Neural progenitor cell (in vitro differentiated cells): ENCODE measurements around the gene MDH1B. TPM values are rescaled to one million over a fixed set of nuclear protein-coding genes. Genes with fewer than 3 reads are reported as not detected.

Experiments
- DNase-seq: peaks from one replicate; pipeline ENCODE4 v3.0.0-alpha.2; 2016; ENCODE audit warnings: low spot score
- H2AFZ ChIP-seq: fragments of 200-600 bp; sonication (generic); replicated peaks from 2 replicates; pipeline ENCODE4 v1.6.1; 2016; ENCODE audit warnings: antibody characterized with exemption
- H3F3A ChIP-seq: fragments of 200-600 bp; sonication (generic); 2 replicates; pipeline ENCODE4 v1.6.1; 2016; ENCODE audit warnings: antibody characterized with exemption, low read depth
- H3K27ac ChIP-seq: fragments of 200-600 bp; sonication (generic); 2 replicates; pipeline ENCODE4 v1.5.1; 2016; ENCODE audit warnings: mild to moderate bottlenecking
- H3K27me3 ChIP-seq: fragments of 200-600 bp; sonication (generic); 2 replicates; pipeline ENCODE4 v1.6.1; 2016; ENCODE audit warnings: mild to moderate bottlenecking, moderate library complexity
- H3K36me3 ChIP-seq: fragments of 200-600 bp; sonication (generic); 2 replicates; pipeline ENCODE4 v1.5.1; 2016
- H3K4me1 ChIP-seq: fragments of 200-600 bp; sonication (generic); 2 replicates; pipeline ENCODE4 v1.6.1; 2016; ENCODE audit warnings: mixed run types
- H3K4me2 ChIP-seq: fragments of 200-600 bp; sonication (generic); 2 replicates; pipeline ENCODE4 v1.6.1; 2016
- H3K4me3 ChIP-seq: fragments of 200-600 bp; sonication (generic); 2 replicates; pipeline ENCODE4 v1.5.1; 2016
- H3K79me2 ChIP-seq: fragments of 200-600 bp; sonication (generic); 2 replicates; pipeline ENCODE4 v1.6.1; 2016; ENCODE audit warnings: low read depth
- H3K9ac ChIP-seq: fragments of 200-600 bp; sonication (generic); 2 replicates; pipeline ENCODE4 v1.6.1; 2016
- H3K9me3 ChIP-seq: fragments of 200-600 bp; sonication (generic); 2 replicates; pipeline ENCODE4 v1.5.1; 2016; ENCODE audit warnings: low read depth
- H4K20me1 ChIP-seq: fragments of 200-600 bp; sonication (generic); 2 replicates; pipeline ENCODE4 v1.6.1; 2016; ENCODE audit warnings: low read depth
- H3K27ac Mint-ChIP-seq: 3 replicates; pipeline ENCODE4 v1.8.0; 2021; ENCODE audit warnings: mixed read lengths
- H3K27me3 Mint-ChIP-seq: 2 replicates; pipeline ENCODE4 v1.8.0; 2022; ENCODE audit warnings: low read depth, mild to moderate bottlenecking, inconsistent platforms, moderate library complexity, mixed read lengths; ENCODE audit not compliant: insufficient read depth
- H3K36me3 Mint-ChIP-seq: 3 replicates; pipeline ENCODE4 v1.8.0; 2021; ENCODE audit warnings: mixed read lengths
- H3K4me1 Mint-ChIP-seq: 3 replicates; pipeline ENCODE4 v1.8.0; 2021; ENCODE audit warnings: mixed read lengths
- H3K4me3 Mint-ChIP-seq: 3 replicates; pipeline ENCODE4 v1.8.0; 2021; ENCODE audit warnings: mild to moderate bottlenecking, moderate library complexity, mixed read lengths
- H3K9me3 Mint-ChIP-seq: 3 replicates; pipeline ENCODE4 v1.8.0; 2020; ENCODE audit warnings: mixed read lengths
- CTCF ChIP-seq: fragments of 200-600 bp; sonication (generic); IDR thresholded peaks from 2 replicates; pipeline ENCODE4 v1.5.1; 2017; ENCODE audit warnings: antibody characterized with exemption, mild to moderate bottlenecking
- EZH2 ChIP-seq: fragments of 200-600 bp; sonication (generic); IDR thresholded peaks from 2 replicates; pipeline ENCODE4 v1.6.1; 2017; ENCODE audit warnings: antibody characterized with exemption, mild to moderate bottlenecking, moderate library complexity
- EZH2phosphoT487 ChIP-seq: fragments of 200-600 bp; sonication (generic); IDR thresholded peaks from 2 replicates; pipeline ENCODE4 v1.6.1; 2017; ENCODE audit warnings: antibody characterized with exemption
- microRNA-seq: library from miRNA; unstranded; fragments of <30 nt; microRNA quantifications from one replicate; pipeline ENCODE4, GENCODE V29; 2016
- small RNA-seq: library from RNA; depleted of rRNA; stranded (forward); fragments of <200 nt; gene quantifications from one replicate; pipeline ENCODE3, GENCODE V24; 2015
- total RNA-seq: library from RNA; depleted of rRNA; stranded (reverse); fragments of >200 nt; gene quantifications from 2 replicates; pipeline ENCODE4 v1.2.3, GENCODE V29; 2015; ENCODE audit warnings: low replicate concordance

The MDH1B gene
- total RNA-seq, 1 donor from 2014 or later: 3.9 TPM

GRCh38 chr2:206692971-206693370 lies 72.2 kb downstream of the MDH1B start:
- Histone ChIP-seq H3K4me1 (no peaks in the 10 kb centered on the region), H3K9me3 (no peaks in the 10 kb centered on the region), H3K4me3 (no peak overlapping the region), H3F3A (no peaks in the 10 kb centered on the region), H3K79me2 (no peaks in the 10 kb centered on the region), H3K27me3 (no peaks in the 10 kb centered on the region), H3K27ac (no peak overlapping the region), H2AFZ (no peak overlapping the region), H3K4me2 (no peak overlapping the region), H3K36me3 (no peaks in the 10 kb centered on the region), H3K9ac (no peak overlapping the region), H4K20me1 (no peaks in the 10 kb centered on the region)
- TF ChIP-seq CTCF: no peak
- no peak for TF ChIP-seq EZH2
- no peak for TF ChIP-seq EZH2phosphoT487
- no peaks in the 10 kb centered on the region for H3K9me3 Mint-ChIP-seq
- no peak overlapping the region for H3K4me3 Mint-ChIP-seq
- H3K27me3 Mint-ChIP-seq: no peaks in the 10 kb centered on the region
- no peaks in the 10 kb centered on the region for H3K36me3 Mint-ChIP-seq
- no peaks in the 10 kb centered on the region for H3K4me1 Mint-ChIP-seq
- DNase-seq: no peak
- H3K27ac Mint-ChIP-seq: no peak overlapping the region

- Mint-ChIP-seq H3K4me1 (no peaks in the 10 kb centered on the region), H3K27ac (no peak overlapping the region), H3K36me3 (no peaks in the 10 kb centered on the region), H3K9me3 (no peaks in the 10 kb centered on the region), H3K4me3 (no peak overlapping the region), H3K27me3 (no peaks in the 10 kb centered on the region)
- no peaks in the 10 kb centered on the region for H3K36me3 ChIP-seq
- no peaks in the 10 kb centered on the region for H3K4me1 ChIP-seq
- H3K27ac ChIP-seq: no peak overlapping the region
- H3K9me3 ChIP-seq: no peaks in the 10 kb centered on the region
- no peaks in the 10 kb centered on the region for H3F3A ChIP-seq
- no peak for DNase-seq
- no peak for TF ChIP-seq EZH2
- TF ChIP-seq EZH2phosphoT487: no peak
- H3K9ac ChIP-seq: no peak overlapping the region
- no peak overlapping the region for H3K4me3 ChIP-seq
- H3K27me3 ChIP-seq: no peaks in the 10 kb centered on the region
- H4K20me1 ChIP-seq: no peaks in the 10 kb centered on the region
- H3K79me2 ChIP-seq: no peaks in the 10 kb centered on the region
- H3K4me2 ChIP-seq: no peak overlapping the region
- H2AFZ ChIP-seq: no peak overlapping the region
Observed at GRCh38 chr2:206688990-206689389, 76.1 kb downstream of the MDH1B start.

- Histone ChIP-seq H4K20me1 (no peaks in the 10 kb centered on the region), H3K9ac (no peak overlapping the region), H3K27me3 (no peaks in the 10 kb centered on the region), H3K27ac (no peak overlapping the region), H3F3A (no peaks in the 10 kb centered on the region), H3K9me3 (no peaks in the 10 kb centered on the region), H3K36me3 (no peaks in the 10 kb centered on the region), H3K4me1 (no peaks in the 10 kb centered on the region), H3K4me2 (no peak overlapping the region), H3K79me2 (no peaks in the 10 kb centered on the region), H2AFZ (no peak overlapping the region), H3K4me3 (no peak overlapping the region)
- Mint-ChIP-seq H3K27ac (no peak overlapping the region), H3K4me1 (no peaks in the 10 kb centered on the region), H3K27me3 (no peaks in the 10 kb centered on the region), H3K9me3 (no peaks in the 10 kb centered on the region), H3K4me3 (no peak overlapping the region), H3K36me3 (no peaks in the 10 kb centered on the region)
- no peak for DNase-seq
- TF ChIP-seq EZH2 (no peak), EZH2phosphoT487 (no peak), CTCF (no peak)
Observed at GRCh38 chr2:206688453-206688852, 76.7 kb downstream of the MDH1B start.

Small RNA genes within 50 kb of the gene (microRNA-seq; reads per million reads assigned to microRNA genes)
- not detected for gene MIR3130-1
- not detected for gene MIR3130-2

Small RNA genes within 50 kb of the gene (small RNA-seq; reads per million reads assigned to genes)
- gene MIR3130-2 (not detected), gene RF00019 (not detected)

Other genes starting within 250 kb of the MDH1B start
- not detected in 2 replicates for gene FAM237A, start 122.8 kb downstream of the MDH1B start, total RNA-seq
- not detected in 2 replicates for gene DYTN, start 46.9 kb downstream of the MDH1B start, total RNA-seq
- 32.7 and 39.0 TPM in 2 replicates for gene FASTKD2, start 278 bp upstream of the MDH1B start, total RNA-seq
- not detected in 2 replicates for gene CPO, start 174.2 kb upstream of the MDH1B start, total RNA-seq